BJ (cell line): Measurements from ENCODE around the gene PRKG1. TPM values are rescaled to one million over a fixed set of nuclear protein-coding genes. Genes with fewer than 3 reads are reported as not detected.

ENCODE experiments used
- CTCF ChIA-PET: fragments of 350-600 bp; formaldehyde crosslinking; extraction: SDS; loops from one replicate; lab custom pipeline; 2021; ENCODE audit warnings: antibody characterized with exemption, inconsistent platforms; lab: Yijun Ruan, JAX
- POLR2A ChIA-PET: fragments of 300-600 bp; sonication (Branson Sonifier 250); formaldehyde crosslinking; extraction: SDS; loops from one replicate; lab custom pipeline; 2021; ENCODE audit warnings: antibody characterized with exemption; lab: Charles Lee
- DNase-seq: peaks from one replicate; pipeline ENCODE4 v3.0.0-alpha.2; 2011; ENCODE audit warnings: low read depth
- H3K27me3 ChIP-seq: 2 replicates; pipeline ENCODE4 v1.6.0; 2011; ENCODE audit warnings: low read length; ENCODE audit not compliant: control insufficient read depth, insufficient read depth
- H3K36me3 ChIP-seq: 2 replicates; pipeline ENCODE4 v1.5.1; 2011; ENCODE audit warnings: low read length; ENCODE audit not compliant: control insufficient read depth, insufficient read depth
- H3K4me3 ChIP-seq: 2 replicates; pipeline ENCODE4 v1.5.1; 2011; ENCODE audit warnings: low read depth, mild to moderate bottlenecking, control low read depth, low read length
- CTCF ChIP-seq: IDR thresholded peaks from 2 replicates; pipeline ENCODE4 v1.5.1; 2011; ENCODE audit warnings: low read depth, mild to moderate bottlenecking, control low read depth, inconsistent platforms, low read length, moderate library complexity; ENCODE audit not compliant: insufficient read depth
- polyA plus RNA-seq: library from polyadenylated mRNA; depleted of rRNA; stranded (reverse); fragments of >200 nt; gene quantifications from 2 replicates; pipeline ENCODE4 v1.2.3, GENCODE V29; 2011

The PRKG1 gene
- polyA plus RNA-seq, 1 experiment, result 9.7 TPM

- Histone ChIP-seq H3K27me3 (no peaks in the 10 kb centered on the region), H3K4me3 (no peak overlapping the region), H3K36me3 (no peaks in the 10 kb centered on the region)
- POLR2A ChIA-PET, result interaction anchor here (0.6 kb wide), 1 partner anchor 115 kb away, joined by 3 read pairs; no protein-coding TSS in a partner anchor
- no peak for DNase-seq
- no peak for TF ChIP-seq CTCF
- CTCF ChIA-PET, result no interaction called here
These were observed 325.6 kb downstream of the PRKG1 start for GRCh38 chr10:51399840-51400239.

- no peaks in the 10 kb centered on the region for H3K36me3 ChIP-seq
- no peak overlapping the region for H3K4me3 ChIP-seq
- H3K27me3 ChIP-seq, result no peaks in the 10 kb centered on the region
- TF ChIP-seq CTCF, result no peak
- no peak for DNase-seq
- CTCF ChIA-PET, result interaction anchor here (1.5 kb wide), 1 partner anchor 326 kb away, joined by 3 read pairs; no protein-coding TSS in a partner anchor
- POLR2A ChIA-PET, result interaction anchor here (0.6 kb wide), 1 partner anchor 116 kb away, joined by 3 read pairs; no protein-coding TSS in a partner anchor
These were observed 326.3 kb downstream of the PRKG1 start for GRCh38 chr10:51400392-51401096.

- POLR2A ChIA-PET, result no interaction called here
- CTCF ChIA-PET, result interaction anchor here (1.4 kb wide), 1 partner anchor 19 kb away, joined by 4 read pairs; no protein-coding TSS in a partner anchor
- TF ChIP-seq CTCF, result no peak
- no peaks in the 10 kb centered on the region for H3K36me3 ChIP-seq
- no peaks in the 10 kb centered on the region for H3K27me3 ChIP-seq
- no peak for DNase-seq
- no peak overlapping the region for H3K4me3 ChIP-seq
These were observed 329.2 kb downstream of the PRKG1 start for GRCh38 chr10:51403521-51403920.

GRCh38 chr10:51405580-51406351 lies 331.5 kb downstream of the PRKG1 start:
- ChIA-PET CTCF (no interaction called here), POLR2A (no interaction called here)
- H3K36me3 ChIP-seq, result no peaks in the 10 kb centered on the region
- no peak overlapping the region for H3K4me3 ChIP-seq
- H3K27me3 ChIP-seq, result no peaks in the 10 kb centered on the region
- DNase-seq, result no peak
- TF ChIP-seq CTCF, result no peak

GRCh38 chr10:51406581-51406980 lies 332.3 kb downstream of the PRKG1 start:
- ChIA-PET CTCF (no interaction called here), POLR2A (no interaction called here)
- no peak for TF ChIP-seq CTCF

More at GRCh38 chr10:51406581-51406980, 332.3 kb downstream of the PRKG1 start:
- H3K4me3 ChIP-seq, result no peak overlapping the region
- H3K36me3 ChIP-seq, result no peaks in the 10 kb centered on the region
- DNase-seq, result no peak
- H3K27me3 ChIP-seq, result no peaks in the 10 kb centered on the region
